Neural progenitor cell (in vitro differentiated cells): ENCODE results near the gene EIF2B2. TPM values are rescaled to one million over a fixed set of nuclear protein-coding genes. Genes with fewer than 3 reads are reported as not detected.

Experiments used
- DNase-seq: peaks from one replicate; pipeline ENCODE4 v3.0.0-alpha.2; 2016; ENCODE audit warnings: low spot score
- H2AFZ ChIP-seq: fragments of 200-600 bp; sonication (generic); replicated peaks from 2 replicates; pipeline ENCODE4 v1.6.1; 2016; ENCODE audit warnings: antibody characterized with exemption
- H3F3A ChIP-seq: fragments of 200-600 bp; sonication (generic); 2 replicates; pipeline ENCODE4 v1.6.1; 2016; ENCODE audit warnings: antibody characterized with exemption, low read depth
- H3K27ac ChIP-seq: fragments of 200-600 bp; sonication (generic); 2 replicates; pipeline ENCODE4 v1.5.1; 2016; ENCODE audit warnings: mild to moderate bottlenecking
- H3K27me3 ChIP-seq: fragments of 200-600 bp; sonication (generic); 2 replicates; pipeline ENCODE4 v1.6.1; 2016; ENCODE audit warnings: mild to moderate bottlenecking, moderate library complexity
- H3K36me3 ChIP-seq: fragments of 200-600 bp; sonication (generic); 2 replicates; pipeline ENCODE4 v1.5.1; 2016
- H3K4me1 ChIP-seq: fragments of 200-600 bp; sonication (generic); 2 replicates; pipeline ENCODE4 v1.6.1; 2016; ENCODE audit warnings: mixed run types
- H3K4me2 ChIP-seq: fragments of 200-600 bp; sonication (generic); 2 replicates; pipeline ENCODE4 v1.6.1; 2016
- H3K4me3 ChIP-seq: fragments of 200-600 bp; sonication (generic); 2 replicates; pipeline ENCODE4 v1.5.1; 2016
- H3K79me2 ChIP-seq: fragments of 200-600 bp; sonication (generic); 2 replicates; pipeline ENCODE4 v1.6.1; 2016; ENCODE audit warnings: low read depth
- H3K9ac ChIP-seq: fragments of 200-600 bp; sonication (generic); 2 replicates; pipeline ENCODE4 v1.6.1; 2016
- H3K9me3 ChIP-seq: fragments of 200-600 bp; sonication (generic); 2 replicates; pipeline ENCODE4 v1.5.1; 2016; ENCODE audit warnings: low read depth
- H4K20me1 ChIP-seq: fragments of 200-600 bp; sonication (generic); 2 replicates; pipeline ENCODE4 v1.6.1; 2016; ENCODE audit warnings: low read depth
- H3K27ac Mint-ChIP-seq: 3 replicates; pipeline ENCODE4 v1.8.0; 2021; ENCODE audit warnings: mixed read lengths
- H3K27me3 Mint-ChIP-seq: 2 replicates; pipeline ENCODE4 v1.8.0; 2022; ENCODE audit warnings: low read depth, mild to moderate bottlenecking, inconsistent platforms, moderate library complexity, mixed read lengths; ENCODE audit not compliant: insufficient read depth
- H3K36me3 Mint-ChIP-seq: 3 replicates; pipeline ENCODE4 v1.8.0; 2021; ENCODE audit warnings: mixed read lengths
- H3K4me1 Mint-ChIP-seq: 3 replicates; pipeline ENCODE4 v1.8.0; 2021; ENCODE audit warnings: mixed read lengths
- H3K4me3 Mint-ChIP-seq: 3 replicates; pipeline ENCODE4 v1.8.0; 2021; ENCODE audit warnings: mild to moderate bottlenecking, moderate library complexity, mixed read lengths
- H3K9me3 Mint-ChIP-seq: 3 replicates; pipeline ENCODE4 v1.8.0; 2020; ENCODE audit warnings: mixed read lengths
- CTCF ChIP-seq: fragments of 200-600 bp; sonication (generic); IDR thresholded peaks from 2 replicates; pipeline ENCODE4 v1.5.1; 2017; ENCODE audit warnings: antibody characterized with exemption, mild to moderate bottlenecking
- EZH2 ChIP-seq: fragments of 200-600 bp; sonication (generic); IDR thresholded peaks from 2 replicates; pipeline ENCODE4 v1.6.1; 2017; ENCODE audit warnings: antibody characterized with exemption, mild to moderate bottlenecking, moderate library complexity
- EZH2phosphoT487 ChIP-seq: fragments of 200-600 bp; sonication (generic); IDR thresholded peaks from 2 replicates; pipeline ENCODE4 v1.6.1; 2017; ENCODE audit warnings: antibody characterized with exemption
- total RNA-seq: library from RNA; depleted of rRNA; stranded (reverse); fragments of >200 nt; gene quantifications from 2 replicates; pipeline ENCODE4 v1.2.3, GENCODE V29; 2015; ENCODE audit warnings: low replicate concordance

The EIF2B2 gene
- 26.9 and 29.7 TPM in 2 replicates for total RNA-seq

DNA sequence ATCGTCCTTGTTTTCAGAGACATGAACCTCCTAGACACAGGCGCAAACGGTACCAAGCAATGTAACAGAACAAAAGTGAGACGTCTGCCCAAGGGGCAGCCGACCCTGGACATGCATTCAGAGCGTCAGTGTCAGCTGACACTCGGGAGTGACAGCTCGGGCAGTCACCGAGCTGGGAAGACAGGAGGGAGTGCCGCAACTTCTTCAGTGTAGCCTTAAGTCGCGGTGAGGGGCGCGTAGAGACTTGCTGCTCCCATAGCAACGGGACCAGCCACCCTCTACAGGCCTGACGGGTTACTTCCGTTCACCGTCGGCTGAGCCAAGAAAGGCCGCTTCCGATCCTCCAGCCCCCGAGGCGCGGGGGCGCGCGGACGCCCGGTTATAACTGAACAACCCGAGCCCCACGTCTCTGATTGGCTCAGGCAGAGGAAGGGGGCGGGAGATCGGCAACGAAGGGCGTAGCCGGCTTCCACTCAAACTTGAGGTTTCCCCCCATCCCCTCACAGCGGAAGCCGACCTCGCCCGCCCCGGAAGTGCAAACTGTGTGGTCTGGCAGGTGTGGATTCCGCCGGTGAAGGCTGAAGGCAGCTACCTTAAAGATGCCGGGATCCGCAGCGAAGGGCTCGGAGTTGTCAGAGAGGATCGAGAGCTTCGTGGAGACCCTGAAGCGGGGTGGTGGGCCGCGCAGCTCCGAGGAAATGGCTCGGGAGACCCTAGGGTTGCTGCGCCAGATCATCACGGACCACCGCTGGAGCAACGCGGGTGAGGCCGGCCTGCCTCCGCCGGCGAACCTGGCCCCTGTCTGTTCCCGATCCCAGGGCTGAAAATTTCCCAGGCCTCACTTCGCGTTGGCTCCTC is at the start of gene EIF2B2:
Gene EIF2B2, plus strand, starts transcription at position 530 of the 858 bp plus-strand sequence. Its CDS starts 70 bp downstream, at position 600.
- peak within 1 kb of the TSS; percentile 61 for H3K9ac ChIP-seq
- H3K4me1 ChIP-seq, result peaks cover 8% of the 10 kb centered on the region
- TF ChIP-seq EZH2phosphoT487, result no peak
- TF ChIP-seq CTCF, result peak; percentile 26
- peak; percentile 17 for TF ChIP-seq EZH2
- Mint-ChIP-seq H3K4me1 (peaks cover 15% of the 10 kb centered on the region), H3K36me3 (peaks cover 16% of the 10 kb centered on the region), H3K9me3 (peaks cover 4% of the 10 kb centered on the region), H3K4me3 (peak within 1 kb of the TSS; percentile 99), H3K27ac (peak within 1 kb of the TSS; percentile 70), H3K27me3 (no peaks in the 10 kb centered on the region)
- H3K27ac ChIP-seq, result no peak within 1 kb of the TSS
- H3K4me2 ChIP-seq, result peak within 1 kb of the TSS; percentile 87
- no peaks in the 10 kb centered on the region for H3K27me3 ChIP-seq
- no peaks in the 10 kb centered on the region for H3K36me3 ChIP-seq
- DNase-seq, result peak; percentile 99
- peak within 1 kb of the TSS; percentile 85 for H3K4me3 ChIP-seq
- peaks cover 9% of the 10 kb centered on the region for H4K20me1 ChIP-seq
- H3K79me2 ChIP-seq, result peaks cover 22% of the 10 kb centered on the region
- peaks cover 15% of the 10 kb centered on the region for H3F3A ChIP-seq
- peak within 1 kb of the TSS; percentile 81 for H2AFZ ChIP-seq
- H3K9me3 ChIP-seq, result no peaks in the 10 kb centered on the region

GRCh38 chr14:74953686-74954085 is 49.0 kb upstream of the EIF2B2 start:
- H3K27ac Mint-ChIP-seq, result no peak overlapping the region
- H3K4me1 Mint-ChIP-seq, result peaks cover 26% of the 10 kb centered on the region
- peaks cover 8% of the 10 kb centered on the region for H3K27me3 Mint-ChIP-seq
- H2AFZ ChIP-seq, result no peak overlapping the region
- H3K36me3 Mint-ChIP-seq, result no peaks in the 10 kb centered on the region
- H3K27me3 ChIP-seq, result peaks cover 45% of the 10 kb centered on the region
- no peak overlapping the region for H3K4me2 ChIP-seq
- H3K9me3 Mint-ChIP-seq, result no peaks in the 10 kb centered on the region
- peaks cover 11% of the 10 kb centered on the region for H3F3A ChIP-seq
- no peaks in the 10 kb centered on the region for H3K9me3 ChIP-seq
- H3K4me1 ChIP-seq, result peaks cover 22% of the 10 kb centered on the region
- no peak overlapping the region for H3K4me3 ChIP-seq
- DNase-seq, result no peak
- peak overlapping the region; percentile 10 for H3K4me3 Mint-ChIP-seq
- no peak overlapping the region for H3K9ac ChIP-seq
- H4K20me1 ChIP-seq, result no peaks in the 10 kb centered on the region
- H3K79me2 ChIP-seq, result no peaks in the 10 kb centered on the region
- H3K36me3 ChIP-seq, result no peaks in the 10 kb centered on the region
- TF ChIP-seq EZH2 (no peak), EZH2phosphoT487 (no peak), CTCF (no peak)
- H3K27ac ChIP-seq, result no peak overlapping the region

- no peak for TF ChIP-seq CTCF
- TF ChIP-seq EZH2, result no peak
- TF ChIP-seq EZH2phosphoT487, result no peak
- H3K4me3 Mint-ChIP-seq, result no peak overlapping the region
- peak overlapping the region; percentile 78 for H3K4me2 ChIP-seq
- H3K36me3 Mint-ChIP-seq, result no peaks in the 10 kb centered on the region
- no peak overlapping the region for H3K9ac ChIP-seq
- H3K4me3 ChIP-seq, result no peak overlapping the region
- DNase-seq, result peak; percentile 65
- no peak overlapping the region for H3K27ac ChIP-seq
- H3K79me2 ChIP-seq, result no peaks in the 10 kb centered on the region
- H3K27ac Mint-ChIP-seq, result no peak overlapping the region
- peaks cover 26% of the 10 kb centered on the region for H3K4me1 Mint-ChIP-seq
- peaks cover 48% of the 10 kb centered on the region for H3K27me3 ChIP-seq
- no peaks in the 10 kb centered on the region for H3K9me3 Mint-ChIP-seq
- no peaks in the 10 kb centered on the region for H3K9me3 ChIP-seq
- H4K20me1 ChIP-seq, result no peaks in the 10 kb centered on the region
- peaks cover 10% of the 10 kb centered on the region for H3K27me3 Mint-ChIP-seq
- no peak overlapping the region for H2AFZ ChIP-seq
- peaks cover 22% of the 10 kb centered on the region for H3K4me1 ChIP-seq
- no peaks in the 10 kb centered on the region for H3K36me3 ChIP-seq
- H3F3A ChIP-seq, result peaks cover 11% of the 10 kb centered on the region
Observed at GRCh38 chr14:74954232-74954946, 48.3 kb upstream of the EIF2B2 start.
